MCF 10A (cell line): Measurements from ENCODE around the gene OGFOD3. TPM values are rescaled to one million over a fixed set of nuclear protein-coding genes. Genes with fewer than 3 reads are reported as not detected.
"Not testable (repeated sequence)": the region's sequence is repeated elsewhere in the genome, so short reads cannot be mapped to it uniquely, and the experiment has no call there.

Experiments
- BruUV-seq: library from RNA; stranded (reverse); fragments of 400-500 nt; replicated peaks from 2 replicates; lab custom pipeline; 2021; lab: Mats Ljungman, UMichigan
- CTCF ChIA-PET: fragments of 300-600 bp; sonication (Branson Sonifier 250); formaldehyde crosslinking; extraction: SDS; loops from one replicate; lab custom pipeline; 2021; ENCODE audit warnings: antibody characterized with exemption, inconsistent platforms; lab: Yijun Ruan, JAX
- POLR2A ChIA-PET: fragments of 300-600, 350-650 bp; sonication (Branson Sonifier 250); formaldehyde crosslinking; extraction: SDS; loops from one replicate; lab custom pipeline; 2020; ENCODE audit warnings: antibody characterized with exemption, inconsistent platforms; lab: Yijun Ruan, JAX
- DNase-seq: peaks from one replicate; pipeline ENCODE4 v3.0.0-alpha.2; 2018; ENCODE audit not compliant: unreplicated experiment
- H3K27ac Mint-ChIP-seq: one replicate; pipeline ENCODE4 v1.8.0; 2022; ENCODE audit warnings: mild to moderate bottlenecking, low read depth, mixed read lengths; ENCODE audit not compliant: unreplicated experiment
- H3K27me3 Mint-ChIP-seq: one replicate; pipeline ENCODE4 v1.8.0; 2022; ENCODE audit warnings: mixed read lengths; ENCODE audit not compliant: insufficient read depth, unreplicated experiment
- H3K36me3 Mint-ChIP-seq: one replicate; pipeline ENCODE4 v1.8.0; 2022; ENCODE audit warnings: mild to moderate bottlenecking, moderate library complexity, mixed read lengths; ENCODE audit not compliant: insufficient read depth, unreplicated experiment
- H3K4me1 Mint-ChIP-seq: one replicate; pipeline ENCODE4 v1.8.0; 2022; ENCODE audit warnings: mixed read lengths; ENCODE audit not compliant: insufficient read depth, unreplicated experiment
- H3K4me3 Mint-ChIP-seq: one replicate; pipeline ENCODE4 v1.8.0; 2022; ENCODE audit warnings: mild to moderate bottlenecking, moderate library complexity, mixed read lengths; ENCODE audit not compliant: unreplicated experiment
- H3K9me3 Mint-ChIP-seq: one replicate; pipeline ENCODE4 v1.8.0; 2022; ENCODE audit warnings: mixed read lengths; ENCODE audit not compliant: unreplicated experiment
- intact Hi-C: fragments of 100-400 bp; cut with micrococcal nuclease; formaldehyde crosslinking; loops from 2 replicates; pipeline ENCODE4 v1.14.1; 2022
- total RNA-seq: library from RNA; stranded (reverse); gene quantifications from 2 replicates; pipeline ENCODE4 v1.2.3, GENCODE V29; 2022
- TF ChIP-seq, protein P1 (sequence below): fragments of 200-600 bp; IDR thresholded peaks from one replicate; pipeline ENCODE4 v1.8.0; 2022; ENCODE audit warnings: antibody characterized with exemption, mild to moderate bottlenecking; ENCODE audit not compliant: unreplicated experiment

OGFOD3 gene
- total RNA-seq, 1 experiment from 2014 or later = 21.1 TPM

GRCh38 chr17:82380860-82381702 lies 37.3 kb downstream of the OGFOD3 start:
- intact Hi-C loops = loop anchor here (10.0 kb wide), 1 partner anchor 174 kb away; no protein-coding TSS in a partner anchor
- TF ChIP-seq, protein P1, sequence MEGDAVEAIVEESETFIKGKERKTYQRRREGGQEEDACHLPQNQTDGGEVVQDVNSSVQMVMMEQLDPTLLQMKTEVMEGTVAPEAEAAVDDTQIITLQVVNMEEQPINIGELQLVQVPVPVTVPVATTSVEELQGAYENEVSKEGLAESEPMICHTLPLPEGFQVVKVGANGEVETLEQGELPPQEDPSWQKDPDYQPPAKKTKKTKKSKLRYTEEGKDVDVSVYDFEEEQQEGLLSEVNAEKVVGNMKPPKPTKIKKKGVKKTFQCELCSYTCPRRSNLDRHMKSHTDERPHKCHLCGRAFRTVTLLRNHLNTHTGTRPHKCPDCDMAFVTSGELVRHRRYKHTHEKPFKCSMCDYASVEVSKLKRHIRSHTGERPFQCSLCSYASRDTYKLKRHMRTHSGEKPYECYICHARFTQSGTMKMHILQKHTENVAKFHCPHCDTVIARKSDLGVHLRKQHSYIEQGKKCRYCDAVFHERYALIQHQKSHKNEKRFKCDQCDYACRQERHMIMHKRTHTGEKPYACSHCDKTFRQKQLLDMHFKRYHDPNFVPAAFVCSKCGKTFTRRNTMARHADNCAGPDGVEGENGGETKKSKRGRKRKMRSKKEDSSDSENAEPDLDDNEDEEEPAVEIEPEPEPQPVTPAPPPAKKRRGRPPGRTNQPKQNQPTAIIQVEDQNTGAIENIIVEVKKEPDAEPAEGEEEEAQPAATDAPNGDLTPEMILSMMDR = no peak
- BruUV-seq = no TSS peak
- H3K27ac Mint-ChIP-seq = no peak overlapping the region
- peaks cover 35% of the 10 kb centered on the region for H3K27me3 Mint-ChIP-seq
- DNase-seq = no peak
- H3K9me3 Mint-ChIP-seq = no peaks in the 10 kb centered on the region
- ChIA-PET CTCF (interaction anchor here (0.7 kb wide), 1 partner anchor 172 kb away, joined by 3 read pairs; no protein-coding TSS in a partner anchor), POLR2A (interaction anchor here (1.5 kb wide), 1 partner anchor 23 kb away, joined by 3 read pairs; no protein-coding TSS in a partner anchor)
- peak overlapping the region; percentile 6 for H3K4me3 Mint-ChIP-seq
- peaks cover 11% of the 10 kb centered on the region for H3K4me1 Mint-ChIP-seq
- H3K36me3 Mint-ChIP-seq = no peaks in the 10 kb centered on the region

GRCh38 chr17:82378741-82379021 lies 39.7 kb downstream of the OGFOD3 start:
- ChIA-PET CTCF (no interaction called here), POLR2A (no interaction called here)
- Mint-ChIP-seq H3K27me3 (peaks cover 35% of the 10 kb centered on the region), H3K36me3 (no peaks in the 10 kb centered on the region), H3K9me3 (no peaks in the 10 kb centered on the region), H3K4me1 (peaks cover 11% of the 10 kb centered on the region), H3K27ac (no peak overlapping the region), H3K4me3 (no peak overlapping the region)
- intact Hi-C loops = no loop called here
- no peak for DNase-seq
- BruUV-seq = no TSS peak
- TF ChIP-seq, protein P1 = no peak

- CTCF ChIA-PET = no interaction called here
- no TSS peak for BruUV-seq
- H3K9me3 Mint-ChIP-seq = no peaks in the 10 kb centered on the region
- intact Hi-C loops = no loop called here
- peaks cover 11% of the 10 kb centered on the region for H3K4me1 Mint-ChIP-seq
- no peak overlapping the region for H3K27ac Mint-ChIP-seq
- TF ChIP-seq, protein P1 = no peak
- no peak overlapping the region for H3K4me3 Mint-ChIP-seq
- POLR2A ChIA-PET = interaction anchor here (0.7 kb wide), 1 partner anchor 151 kb away, joined by 4 read pairs; no protein-coding TSS in a partner anchor
- H3K36me3 Mint-ChIP-seq = no peaks in the 10 kb centered on the region
- no peak for DNase-seq
- H3K27me3 Mint-ChIP-seq = peaks cover 35% of the 10 kb centered on the region
Measured at GRCh38 chr17:82377924-82378740, 40.3 kb downstream of the OGFOD3 start.

DNA sequence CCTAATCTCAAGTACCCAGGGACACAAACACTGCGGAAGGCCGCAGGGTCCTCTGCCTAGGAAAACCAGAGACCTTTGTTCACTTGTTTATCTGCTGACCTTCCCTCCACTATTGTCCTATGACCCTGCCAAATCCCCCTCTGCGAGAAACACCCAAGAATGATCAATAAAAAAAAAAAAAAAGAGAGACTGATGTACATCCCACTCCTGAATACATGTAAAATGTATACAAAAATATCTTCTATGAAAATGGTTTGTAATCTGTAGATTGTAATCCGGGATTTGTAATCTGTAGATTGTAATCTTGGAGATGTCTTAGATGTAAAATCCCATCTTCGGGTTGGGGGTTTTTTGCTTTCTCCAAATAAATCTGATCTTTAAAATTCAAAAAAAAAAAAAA lies 41.1 kb downstream of the OGFOD3 start:
- H3K27ac Mint-ChIP-seq, POLR2A ChIA-PET, BruUV-seq, CTCF ChIA-PET, H3K36me3 Mint-ChIP-seq, intact Hi-C loops, H3K4me3 Mint-ChIP-seq, H3K9me3 Mint-ChIP-seq, DNase-seq: not testable (repeated sequence)
- H3K27me3 Mint-ChIP-seq = peaks cover 35% of the 10 kb centered on the region
- peaks cover 11% of the 10 kb centered on the region for H3K4me1 Mint-ChIP-seq
